H1 (cell line): Measurements from ENCODE around the gene HLF. TPM values are rescaled to one million over a fixed set of nuclear protein-coding genes. Genes with fewer than 3 reads are reported as not detected.

Source experiments
- CTCF ChIA-PET: fragments of 300-600 bp; sonication (Branson Sonifier 250); formaldehyde crosslinking; loops from one replicate; lab custom pipeline; 2021; ENCODE audit not compliant: partially characterized antibody; lab: Charles Lee
- POLR2A ChIA-PET: fragments of 300-600 bp; sonication (Branson Sonifier 250); formaldehyde crosslinking; loops from one replicate; lab custom pipeline; 2021; ENCODE audit warnings: inconsistent platforms; ENCODE audit not compliant: partially characterized antibody; lab: Charles Lee
- DNase-seq, 2 experiments: peaks; one replicate each; pipeline versions ENCODE4 v3.0.0 to v3.0.0-alpha.2; 2010 to 2022; ENCODE audit warnings: low spot score in 2 of 2, low read depth in 1 of 2, mixed read lengths in 1 of 2
- FAIRE-seq: peaks from 2 replicates; lab custom pipeline; 2011; peaks lifted over from hg19 to GRCh38; lab: Jason Lieb, UNC
- H2AFZ ChIP-seq: 2 replicates; pipeline ENCODE4 v1.8.1; 2012; ENCODE audit warnings: low read length, inconsistent platforms
- H2AK5ac ChIP-seq: 2 replicates; pipeline ENCODE4 v1.6.1; 2013; ENCODE audit warnings: low read depth, low read length
- H2BK120ac ChIP-seq: replicated peaks from 2 replicates; pipeline ENCODE3; 2013; ENCODE audit warnings: low read depth, low read length, inconsistent platforms
- H2BK12ac ChIP-seq: 2 replicates; pipeline ENCODE4 v1.6.1; 2013; ENCODE audit warnings: low read depth, low read length
- H2BK15ac ChIP-seq: 2 replicates; pipeline ENCODE4 v1.6.1; 2013; ENCODE audit warnings: low read length
- H2BK20ac ChIP-seq: 2 replicates; pipeline ENCODE4 v1.6.1; 2013; ENCODE audit warnings: low read length
- H2BK5ac ChIP-seq: 2 replicates; pipeline ENCODE4 v1.6.1; 2013; ENCODE audit warnings: low read depth, low read length
- H3K14ac ChIP-seq: 2 replicates; pipeline ENCODE4 v1.6.1; 2013; ENCODE audit warnings: inconsistent platforms; ENCODE audit not compliant: insufficient read length
- H3K18ac ChIP-seq: 2 replicates; pipeline ENCODE4 v1.6.1; 2013; ENCODE audit warnings: low read length; ENCODE audit errors: extremely low read depth
- H3K23ac ChIP-seq: 2 replicates; pipeline ENCODE4 v1.6.1; 2013; ENCODE audit warnings: inconsistent platforms; ENCODE audit not compliant: insufficient read length
- H3K23me2 ChIP-seq: 2 replicates; pipeline ENCODE4 v1.6.1; 2013; ENCODE audit warnings: low read depth, low read length
- H3K27ac ChIP-seq: 2 replicates; pipeline ENCODE4 v1.6.1; 2011; ENCODE audit warnings: low read depth, low read length, inconsistent platforms
- H3K27me3 ChIP-seq, 4 experiments: replicated peaks in 1 of 4; 1 replicate in 1 of 4; 2 replicates in 3 of 4; pipeline versions ENCODE4 v1.6.1 to v1.8.1; 2011 to 2013; ENCODE audit warnings: low read length in 3 of 4, mild to moderate bottlenecking in 3 of 4, inconsistent platforms in 2 of 4, mixed read lengths in 2 of 4, moderate library complexity in 1 of 4; ENCODE audit not compliant: control insufficient read depth in 3 of 4, insufficient read depth in 3 of 4; ENCODE audit errors: extremely low read depth in 1 of 4
- H3K36me3 ChIP-seq, 4 experiments: 2 replicates each; pipeline versions ENCODE4 v1.6.1 to v1.8.1; 2011 to 2013; ENCODE audit warnings: mild to moderate bottlenecking in 4 of 4, low read length in 3 of 4, moderate library complexity in 2 of 4, control low read depth in 1 of 4, inconsistent platforms in 1 of 4; ENCODE audit not compliant: insufficient read depth in 4 of 4, control insufficient read depth in 2 of 4
- H3K4ac ChIP-seq: replicated peaks from 2 replicates; pipeline ENCODE3; 2013; ENCODE audit warnings: low read length, low read depth, mixed read lengths, inconsistent platforms; ENCODE audit not compliant: insufficient read length
- H3K4me1 ChIP-seq, 4 experiments: replicated peaks in 1 of 4; 1 replicate in 1 of 4; 2 replicates in 3 of 4; pipeline versions ENCODE4 v1.6.1 to v1.8.1; 2011 to 2013; ENCODE audit warnings: low read length in 3 of 4, inconsistent platforms in 2 of 4, mixed read lengths in 1 of 4; ENCODE audit not compliant: insufficient read depth in 4 of 4, control insufficient read depth in 3 of 4
- H3K4me2 ChIP-seq, 2 experiments: 2 replicates each; pipeline versions ENCODE4 v1.6.1 to v1.8.1; 2011 to 2013; ENCODE audit warnings: low read depth in 2 of 2, low read length in 2 of 2, control low read depth in 1 of 2, inconsistent platforms in 1 of 2, mild to moderate bottlenecking in 1 of 2; ENCODE audit not compliant: insufficient read depth in 1 of 2
- H3K4me3 ChIP-seq, 4 experiments: fragments of 200-600, 300-600 bp in 1 of 4; sonication (generic), shearing (Covaris generic), sonication (Bioruptor Twin) in 1 of 4; 2 replicates each; pipeline versions ENCODE4 v1.5.1 to v1.8.1; 2011 to 2016; ENCODE audit warnings: low read length in 4 of 4, low read depth in 3 of 4, control low read depth in 2 of 4, inconsistent platforms in 2 of 4, mild to moderate bottlenecking in 2 of 4, mixed read lengths in 1 of 4, moderate library complexity in 1 of 4; ENCODE audit not compliant: insufficient read depth in 2 of 4; ENCODE audit errors: extremely low read depth in 1 of 4
- H3K56ac ChIP-seq: replicated peaks from 2 replicates; pipeline ENCODE3; 2013; ENCODE audit warnings: low read depth, mild to moderate bottlenecking, mixed read lengths, low read length, inconsistent platforms; ENCODE audit not compliant: insufficient read length
- H3K79me1 ChIP-seq: 2 replicates; pipeline ENCODE4 v1.6.1; 2013; ENCODE audit warnings: low read depth, low read length, control low read depth
- H3K79me2 ChIP-seq, 2 experiments: 2 replicates each; pipeline versions ENCODE4 v1.6.1 to v1.8.1; 2012 to 2013; ENCODE audit warnings: low read length in 2 of 2, mild to moderate bottlenecking in 2 of 2, inconsistent platforms in 1 of 2; ENCODE audit not compliant: insufficient read depth in 2 of 2, control insufficient read depth in 1 of 2
- H3K9ac ChIP-seq, 4 experiments: replicated peaks in 1 of 4; 1 replicate in 1 of 4; 2 replicates in 3 of 4; pipeline versions ENCODE4 v1.6.1 to v1.8.1; 2011 to 2013; ENCODE audit warnings: low read depth in 3 of 4, low read length in 3 of 4, control low read depth in 2 of 4, mild to moderate bottlenecking in 2 of 4, moderate library complexity in 2 of 4, inconsistent platforms in 1 of 4; ENCODE audit errors: extremely low read depth in 1 of 4
- H3K9me3 ChIP-seq, 2 experiments: 2 replicates each; pipeline versions ENCODE4 v1.6.1 to v1.8.1; 2012 to 2013; ENCODE audit warnings: mild to moderate bottlenecking in 2 of 2, moderate library complexity in 2 of 2, control low read depth in 1 of 2, inconsistent platforms in 1 of 2, low read depth in 1 of 2, low read length in 1 of 2, mixed read lengths in 1 of 2; ENCODE audit not compliant: insufficient read depth in 2 of 2
- H4K20me1 ChIP-seq, 2 experiments: replicated peaks in 1 of 2; 2 replicates each; pipeline versions ENCODE3 to v1.8.1; 2011 to 2013; ENCODE audit warnings: inconsistent platforms in 2 of 2, low read length in 2 of 2, mild to moderate bottlenecking in 1 of 2; ENCODE audit not compliant: insufficient read depth in 2 of 2, control insufficient read depth in 1 of 2
- H4K5ac ChIP-seq: 2 replicates; pipeline ENCODE4 v1.6.1; 2013; ENCODE audit warnings: low read length, low read depth, mixed read lengths, inconsistent platforms; ENCODE audit not compliant: insufficient read length
- H4K8ac ChIP-seq: 2 replicates; pipeline ENCODE4 v1.8.0; 2013; ENCODE audit warnings: mild to moderate bottlenecking, moderate library complexity, low read length, inconsistent platforms; ENCODE audit not compliant: insufficient read depth; ENCODE audit errors: extremely low read depth
- H4K91ac ChIP-seq: replicated peaks from 2 replicates; pipeline ENCODE3; 2013; ENCODE audit warnings: low read length, mixed read lengths, inconsistent platforms; ENCODE audit not compliant: insufficient read length
- BRCA1 ChIP-seq: IDR thresholded peaks from 2 replicates; pipeline ENCODE4 v1.6.1; 2012; ENCODE audit warnings: low read depth, low read length, improper control_type of control experiment
- CBX8 ChIP-seq: fragments of 300-800, 300-1000 bp; sonication (generic); IDR thresholded peaks from 2 replicates; pipeline ENCODE4 v1.7.1; 2016; ENCODE audit warnings: low read depth, low read length, borderline replicate concordance
- JUND ChIP-seq: IDR thresholded peaks from 2 replicates; pipeline ENCODE4 v1.6.1; 2011; ENCODE audit warnings: mild to moderate bottlenecking, improper control_type of control experiment, low read length
- POLR2A ChIP-seq, 2 experiments: IDR thresholded peaks; 1 replicate in 1 of 2; 2 replicates in 1 of 2; pipeline ENCODE4 v1.6.1; 2011; ENCODE audit warnings: low read depth in 2 of 2, low read length in 2 of 2, mild to moderate bottlenecking in 2 of 2; ENCODE audit errors: control extremely low read depth in 1 of 2
- POU5F1 ChIP-seq: IDR thresholded peaks from 2 replicates; pipeline ENCODE4 v1.6.1; 2011; ENCODE audit warnings: low read depth, mild to moderate bottlenecking, low read length, moderate library complexity
- RBBP5 ChIP-seq: IDR thresholded peaks from 2 replicates; pipeline ENCODE4 v1.7.1; 2012; ENCODE audit warnings: low read depth, mild to moderate bottlenecking, inconsistent platforms, low read length, moderate library complexity, borderline replicate concordance
- SAP30 ChIP-seq: fragments of 300-600 bp; sonication (generic); IDR thresholded peaks from 2 replicates; pipeline ENCODE4 v1.7.1; 2012; ENCODE audit warnings: low read length, moderate library complexity, mild to moderate bottlenecking, inconsistent platforms; ENCODE audit not compliant: insufficient read depth, insufficient replicate concordance
- SIX5 ChIP-seq: IDR thresholded peaks from 2 replicates; pipeline ENCODE4 v1.6.1; 2011; ENCODE audit warnings: mild to moderate bottlenecking, low read depth, low read length
- SRF ChIP-seq: IDR thresholded peaks from 2 replicates; pipeline ENCODE4 v1.6.1; 2011; ENCODE audit warnings: mild to moderate bottlenecking, low read depth, low read length, moderate library complexity
- TCF12 ChIP-seq: IDR thresholded peaks from 2 replicates; pipeline ENCODE4 v1.6.1; 2011; ENCODE audit warnings: low read depth, mild to moderate bottlenecking, low read length
- WGBS, 2 experiments: shearing (Covaris generic) in 1 of 2; methylation state at CpG; one replicate each; pipeline versions ENCODE4 v1.1.6 to v1.1.7; 2013 to 2015; ENCODE audit warnings: low lambda C conversion rate in 2 of 2, mixed read lengths in 2 of 2, inconsistent platforms in 1 of 2, low coverage in 1 of 2, missing lambda C conversion rate in 1 of 2; ENCODE audit not compliant: insufficient replicate concordance in 2 of 2, insufficient coverage in 1 of 2, insufficient read length in 1 of 2; ENCODE audit errors: extremely low coverage in 1 of 2, missing lambda C conversion rate in 1 of 2; 5-methylcytosine and 5-hydroxymethylcytosine counted together
- polyA plus RNA-seq, 7 experiments: library from polyadenylated mRNA; depleted of rRNA in 3 of 7; stranded (reverse) in 5 of 7; unstranded in 2 of 7; fragments of >200 nt in 5 of 7; fragments of 200-250 nt in 2 of 7; gene quantifications; 1 replicate in 5 of 7; 2 replicates in 1 of 7; 4 replicates in 1 of 7; pipeline versions ENCODE4 v1.2.1 to v1.2.3, GENCODE V29; 2011 to 2013; ENCODE audit warnings: missing spikeins in 2 of 7, mixed read lengths in 2 of 7
- total RNA-seq: library from RNA; stranded (reverse); fragmentation: NEBNext Ultra II Directional; extraction: Animal tissue kit (Norgen Biotek cat#: 25700); gene quantifications from 2 replicates; pipeline ENCODE4 v1.2.1, GENCODE V29; 2021

Gene HLF
- total and polyA plus RNA-seq, 2 of the 8 experiments (the other 6 are each of a cell fraction or from before 2014, with no cell fraction given): 0.39 to 0.60 TPM

- CTCF ChIA-PET: no interaction called here
- Histone ChIP-seq H3K4me2 (no peak overlapping the region), H2AFZ (no peak overlapping the region), H4K8ac (no peak overlapping the region), H3K56ac (no peak overlapping the region), H3K23ac (no peak overlapping the region), H2BK15ac (no peak overlapping the region)
- no peak for DNase-seq
- no peak for FAIRE-seq
- TF ChIP-seq SAP30 (no peak), SIX5 (no peak), POU5F1 (no peak), BRCA1 (no peak), POLR2A (IDR thresholded peaks at IDR 0.05; ENCODE audit: control extremely low read depth in 1 of 2, low read depth in 2 of 2, low read length in 2 of 2) (no peak), RBBP5 (no peak), SRF (no peak), JUND (no peak), TCF12 (no peak), CBX8 (no peak)
- TF ChIP-seq, all 59 proteins: peak for 0
- Histone ChIP-seq H4K5ac (no peak overlapping the region), H3K14ac (no peak overlapping the region), H3K79me1 (no peaks in the 10 kb centered on the region), H2BK5ac (no peak overlapping the region), H3K4ac (no peak overlapping the region), H2AK5ac (no peak overlapping the region), H3K27me3 (no peaks in the 10 kb centered on the region), H3K4me1 (no peaks in the 10 kb centered on the region), H3K9ac (no peak overlapping the region), H3K4me3 (no peak overlapping the region), H4K20me1 (no peaks in the 10 kb centered on the region), H3K18ac (no peak overlapping the region), H4K91ac (no peak overlapping the region), H3K79me2 (no peaks in the 10 kb centered on the region), H3K27ac (no peak overlapping the region), H2BK12ac (no peak overlapping the region), H3K36me3 (no peaks in the 10 kb centered on the region), H2BK20ac (no peak overlapping the region), H3K23me2 (peaks cover 4% of the 10 kb centered on the region; the same call in 1 of the 2 replicates), H2BK120ac (no peak overlapping the region), H3K9me3 (no peaks in the 10 kb centered on the region)
- POLR2A ChIA-PET: no interaction called here
- WGBS, 2 experiments: 93% methylated on average over 2 of the region's 2 CpGs; no CpG with 5 or more reads in 1 of the 2 experiments
Observed at GRCh38 chr17:55316499-55316898, 51.7 kb downstream of the HLF start.
